Measurements from ENCODE around the gene DNAJC30.
"Not testable (repeated sequence)": the region's sequence is repeated elsewhere in the genome, so short reads cannot be mapped to it uniquely, and the experiment has no call there.

DNAJC30 gene

DNA sequence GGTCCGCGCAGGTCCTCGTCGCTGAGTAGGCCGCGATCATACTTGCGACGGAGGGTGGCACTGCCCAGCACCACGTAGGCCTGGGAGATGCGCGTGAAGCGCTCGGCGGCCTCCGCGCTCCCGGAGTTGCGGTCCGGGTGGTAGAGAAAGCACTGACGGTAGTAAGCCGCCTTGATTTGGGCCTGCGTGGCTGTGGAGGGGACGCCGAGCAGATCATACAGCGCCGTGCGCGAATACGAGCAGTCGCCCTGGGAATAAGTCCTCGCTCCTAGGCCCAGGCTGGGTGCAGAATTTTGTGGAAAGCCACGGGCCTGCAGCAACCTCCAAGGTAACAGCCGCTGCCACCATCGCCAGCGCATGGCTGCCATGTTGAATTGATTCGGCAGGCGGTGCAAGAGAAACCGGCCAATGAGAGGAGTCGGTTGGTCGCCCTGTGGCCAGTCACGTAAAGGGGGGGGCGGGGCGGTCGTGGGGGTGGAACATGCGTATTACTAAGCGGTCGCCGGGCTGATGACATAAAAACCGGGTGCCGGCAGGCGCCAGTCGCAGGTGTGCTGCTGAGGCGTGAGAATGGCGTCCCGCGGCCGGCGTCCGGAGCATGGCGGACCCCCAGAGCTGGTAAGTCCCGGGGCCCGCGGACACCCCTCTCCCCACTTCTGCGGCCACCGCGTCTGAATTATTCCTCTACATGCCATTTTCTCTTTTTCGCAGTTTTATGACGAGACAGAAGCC is at the start of gene DNAJC30, which contains the start of gene BUD23:
TSS of gene DNAJC30 (minus strand) at position 398 of the 732 bp plus-strand sequence. CDS start at position 368, 30 bp downstream.
TSS of gene BUD23 (plus strand) at position 542 of the 732 bp plus-strand sequence. CDS start at position 571, 29 bp downstream.
- DNase-seq: peak; percentile 93

DNA sequence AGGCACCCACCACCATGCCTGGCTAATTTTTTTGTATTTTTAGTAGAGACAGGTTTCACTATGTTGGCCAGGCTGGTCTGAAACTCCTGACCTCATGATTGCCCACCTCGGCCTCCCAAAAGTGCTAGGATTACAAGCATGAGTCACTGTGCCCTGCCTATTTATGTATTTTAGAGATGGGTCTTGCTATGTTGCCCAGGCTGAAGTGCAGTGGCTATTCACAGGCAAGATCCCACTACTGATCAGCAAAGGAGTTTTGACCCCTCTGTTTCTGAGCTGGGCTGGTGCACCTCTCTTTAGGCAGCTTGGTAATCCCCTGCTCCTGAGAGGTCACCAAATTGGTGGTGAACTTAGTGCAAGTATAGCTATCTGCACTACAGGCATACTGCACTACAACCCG is 49.1 kb upstream of the DNAJC30 start:
- no peak for DNase-seq

DNA sequence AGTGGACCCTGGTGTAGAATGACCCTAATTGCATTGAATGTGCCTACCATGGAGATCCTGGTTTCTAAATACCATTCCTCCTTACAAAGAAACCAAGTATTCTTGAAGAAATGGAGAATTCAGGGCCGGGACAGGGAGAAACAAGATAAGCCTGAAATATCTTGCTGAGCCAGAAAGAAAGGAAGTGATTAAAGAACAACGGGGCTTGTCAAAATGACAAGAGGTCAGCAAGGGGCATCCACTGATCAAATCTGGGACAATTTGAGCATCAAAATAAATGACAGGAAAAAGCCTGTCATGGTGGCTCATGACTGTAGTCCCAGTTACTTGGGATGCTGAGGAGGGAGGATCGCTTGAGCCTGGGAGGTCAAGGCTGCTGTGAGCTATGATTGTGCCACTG is 47.2 kb upstream of the DNAJC30 start:
- no peak for DNase-seq

DNA sequence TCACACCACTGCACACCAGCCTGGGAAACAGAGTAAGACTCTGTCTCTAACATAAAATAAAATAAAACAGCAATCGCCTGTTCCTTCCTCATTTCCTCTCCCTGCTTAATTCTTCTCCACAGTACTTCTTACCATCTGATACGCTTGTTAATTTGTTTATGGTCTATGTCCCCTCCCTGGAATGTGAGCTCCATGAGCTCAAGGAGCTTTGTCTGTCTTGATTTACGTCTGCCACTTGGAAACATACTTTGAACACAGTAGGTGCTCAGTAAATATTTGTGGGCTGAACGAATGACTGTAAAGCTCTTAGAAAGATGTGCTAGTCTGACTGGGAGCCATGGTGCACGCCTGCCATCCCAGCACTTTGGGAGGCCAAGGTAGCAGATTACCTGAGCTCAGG is 45.3 kb upstream of the DNAJC30 start:
- no peak for DNase-seq

DNA sequence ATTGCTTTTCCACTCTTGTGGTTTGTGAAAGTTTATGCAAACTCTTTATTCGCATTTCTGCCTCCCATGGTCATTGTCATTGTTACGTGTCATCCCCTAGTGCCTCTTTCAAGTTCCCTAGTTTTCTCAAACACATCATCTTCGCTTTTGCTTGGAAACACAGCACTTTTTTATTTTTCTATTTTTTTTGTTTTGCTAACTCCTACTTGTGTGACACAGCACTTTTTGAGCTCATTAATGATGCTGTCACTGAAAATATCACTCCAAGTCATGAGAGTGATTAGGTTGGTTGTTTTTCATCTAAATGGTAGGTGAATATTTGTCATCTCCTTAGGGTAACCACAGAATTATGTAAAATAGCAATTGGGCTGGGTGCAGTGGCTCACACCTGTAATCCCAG is 44.7 kb upstream of the DNAJC30 start:
- DNase-seq: no peak

DNA sequence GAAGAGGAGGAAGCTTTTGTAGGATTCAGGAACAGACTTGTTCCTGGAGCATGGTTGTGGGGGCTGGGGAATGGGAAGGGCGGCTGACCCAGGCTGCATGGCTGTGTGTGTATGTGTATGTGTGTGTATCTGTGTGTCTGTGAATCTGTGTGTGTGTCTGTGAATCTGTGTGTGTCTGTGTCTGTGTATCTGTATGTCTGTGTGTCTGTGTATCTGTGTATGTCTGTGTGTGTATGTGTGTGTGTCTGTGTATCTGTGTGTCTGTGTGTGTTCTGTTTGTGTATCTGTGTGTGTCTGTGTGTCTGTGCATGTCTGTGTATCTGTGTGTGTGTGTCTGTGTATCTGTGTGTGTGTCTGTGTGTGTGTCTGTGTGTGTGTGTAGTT is 42.8 kb upstream of the DNAJC30 start:
- DNase-seq: no peak

DNA sequence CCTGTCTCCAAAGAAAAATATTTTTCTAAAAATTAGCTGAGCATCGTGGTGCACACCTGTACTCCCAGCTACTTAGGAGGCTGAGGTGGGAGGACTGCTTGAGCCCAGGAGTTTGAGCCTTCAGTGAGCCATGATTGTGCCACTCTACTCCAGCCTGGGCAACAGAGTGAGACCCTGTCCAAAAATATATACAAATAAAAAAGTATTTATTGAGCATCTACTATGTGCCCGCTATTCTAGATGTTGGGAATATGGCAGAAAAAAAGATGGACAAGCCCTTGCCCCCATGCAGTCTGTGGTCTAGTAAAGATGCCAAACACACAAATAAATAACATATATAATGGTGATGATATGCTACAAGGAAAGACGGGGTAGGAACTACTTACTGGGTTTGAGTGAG is 40.6 kb upstream of the DNAJC30 start:
- DNase-seq: no peak

DNA sequence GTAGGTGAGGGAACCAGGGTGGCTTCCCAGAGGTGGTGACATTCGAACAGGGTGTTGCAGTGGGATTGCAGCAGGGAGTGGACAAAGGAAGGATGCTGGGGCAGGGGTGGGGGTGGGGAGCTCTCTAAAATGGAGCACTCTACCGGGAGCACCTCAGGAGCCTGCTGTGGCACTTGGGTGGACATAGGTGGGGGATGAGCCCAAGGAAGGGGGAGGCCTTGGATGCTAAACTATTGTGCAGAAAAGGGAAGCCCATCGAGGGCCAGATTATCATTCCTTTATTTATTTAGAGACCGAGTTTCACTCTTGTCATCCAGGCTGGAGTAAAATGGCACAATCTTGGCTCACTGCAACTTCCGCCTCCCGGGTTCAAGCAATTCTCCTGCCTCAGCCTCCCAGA is 39.5 kb upstream of the DNAJC30 start:
- no peak for DNase-seq

DNA sequence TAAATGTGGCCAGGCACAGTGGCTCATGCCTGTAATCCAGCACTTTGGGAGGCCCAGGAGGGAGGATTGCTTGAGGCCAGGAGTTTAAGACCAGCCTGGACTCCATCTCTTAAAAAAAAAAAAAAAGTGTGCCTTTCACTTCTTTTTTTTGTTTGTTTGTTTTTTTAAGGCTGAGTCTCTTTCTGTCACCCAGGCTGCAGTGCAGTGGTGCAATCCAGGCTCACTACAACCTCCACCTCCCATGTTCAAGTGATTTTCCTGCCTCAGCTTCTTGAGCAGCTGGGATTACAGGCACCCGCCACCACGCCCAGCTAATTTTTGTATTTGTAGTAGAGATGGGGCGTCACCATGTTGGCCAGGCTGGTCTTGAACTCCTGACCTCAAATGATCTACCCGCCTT is 38.9 kb upstream of the DNAJC30 start:
- not testable (repeated sequence) for DNase-seq

DNA sequence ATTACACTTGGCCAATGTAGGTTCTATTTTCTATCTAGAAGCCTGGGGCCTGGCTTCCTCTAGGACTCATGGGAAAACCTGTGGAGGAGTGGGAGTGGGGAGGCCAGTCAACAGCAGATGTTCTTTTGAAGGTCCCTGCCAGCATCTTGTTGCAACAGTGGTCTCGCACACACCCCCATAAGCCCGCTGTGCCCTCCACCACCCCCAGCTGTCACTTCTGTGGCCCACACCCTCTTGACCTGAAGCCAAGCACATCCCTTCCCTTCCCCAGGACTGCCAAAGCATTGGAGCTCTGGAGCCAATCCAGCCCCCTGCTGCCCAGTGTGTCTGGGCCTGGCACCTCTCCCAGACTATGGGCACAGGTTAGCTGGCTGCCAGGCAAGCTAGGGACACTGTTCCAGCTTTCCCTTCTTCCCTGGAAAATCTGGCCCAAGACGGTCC is 38.1 kb upstream of the DNAJC30 start:
- no peak for DNase-seq

DNA sequence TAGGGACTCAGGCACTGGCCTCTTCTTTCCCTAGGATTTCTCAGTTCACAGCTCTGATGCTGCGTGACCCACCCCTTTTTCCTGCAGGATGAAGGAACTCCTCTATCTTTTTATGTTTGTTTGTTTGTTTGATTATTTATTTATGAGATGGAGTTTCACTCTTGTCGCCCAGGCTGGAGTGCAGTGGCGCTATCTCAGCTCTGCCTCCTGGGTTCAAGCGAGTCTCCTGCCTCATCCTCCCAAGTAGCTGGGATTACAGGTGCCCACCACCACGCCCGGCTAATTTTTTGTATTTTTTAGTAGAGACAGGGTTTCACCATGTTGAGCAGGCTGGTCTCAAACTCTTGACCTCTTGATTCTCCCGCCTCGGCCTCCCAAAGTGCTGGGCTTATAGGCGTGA is 37.2 kb upstream of the DNAJC30 start:
- DNase-seq: not testable (repeated sequence)

DNA sequence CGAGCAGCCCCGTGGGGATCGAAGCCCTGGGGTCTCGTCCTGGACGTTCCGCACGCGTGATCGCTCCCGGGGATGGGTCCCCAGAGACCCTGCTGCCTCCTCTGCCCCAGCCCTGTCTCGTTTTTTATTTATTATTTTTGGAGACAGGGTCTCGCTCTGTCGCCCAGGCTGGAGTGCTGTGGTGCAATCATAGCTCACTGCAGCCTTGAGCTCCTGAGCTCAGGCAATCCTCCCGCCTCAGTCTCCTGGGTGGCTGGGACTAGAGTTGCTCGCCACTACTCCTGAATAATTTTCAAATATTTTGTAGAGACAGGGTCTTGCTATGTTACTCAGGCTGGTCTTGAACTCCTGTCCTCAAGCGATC is 36.5 kb upstream of the DNAJC30 start:
- DNase-seq: no peak

DNA sequence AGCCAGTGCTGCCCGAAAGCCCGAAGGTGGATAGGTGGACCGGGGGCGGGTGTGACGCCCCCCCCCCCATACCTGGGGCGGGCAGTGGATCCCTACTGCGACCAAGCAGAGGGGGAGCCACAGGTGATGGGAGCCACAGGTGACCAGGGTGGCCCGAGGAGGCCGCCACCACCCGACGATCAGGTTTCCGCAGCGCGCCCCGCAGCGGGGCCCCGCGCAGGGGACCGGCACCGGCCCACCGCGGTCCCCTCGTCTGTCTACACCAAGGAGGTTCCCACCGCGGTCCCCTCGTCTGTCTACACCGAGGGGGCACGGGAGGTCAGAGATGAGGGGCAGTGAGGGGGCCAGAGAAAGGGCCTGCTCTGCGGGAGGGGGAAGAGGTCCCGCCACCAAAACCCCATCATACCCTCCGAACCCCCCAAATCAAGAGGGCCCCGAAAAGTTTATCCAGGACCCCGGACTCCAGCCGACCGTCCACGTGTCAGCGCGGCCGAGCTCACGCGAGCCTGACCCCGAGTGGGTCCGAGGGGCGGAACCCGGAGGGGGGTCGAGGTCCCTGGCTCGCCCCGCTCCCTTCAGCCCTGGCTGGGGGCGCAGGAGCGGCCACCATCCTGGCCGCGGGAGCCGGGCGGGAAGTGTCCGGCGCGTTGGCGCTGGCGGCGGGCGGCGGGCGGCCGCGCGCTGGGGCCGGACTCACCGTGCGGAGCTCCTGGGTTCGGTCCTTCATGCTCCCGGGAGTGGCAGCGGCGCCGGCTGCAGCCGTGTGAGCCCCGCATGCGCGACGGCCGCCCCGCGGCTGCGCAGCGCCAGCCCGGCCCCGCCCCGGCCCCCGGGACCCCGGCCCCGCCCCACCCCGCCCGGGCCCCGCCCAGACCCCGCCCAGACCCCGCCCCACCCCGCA is 35.9 kb upstream of the DNAJC30 start, which contains the start of gene STX1A:
TSS of gene STX1A (minus strand) at position 765 of the 901 bp plus-strand sequence. CDS start at position 727, 38 bp downstream.
- peak; percentile 82 for DNase-seq

DNA sequence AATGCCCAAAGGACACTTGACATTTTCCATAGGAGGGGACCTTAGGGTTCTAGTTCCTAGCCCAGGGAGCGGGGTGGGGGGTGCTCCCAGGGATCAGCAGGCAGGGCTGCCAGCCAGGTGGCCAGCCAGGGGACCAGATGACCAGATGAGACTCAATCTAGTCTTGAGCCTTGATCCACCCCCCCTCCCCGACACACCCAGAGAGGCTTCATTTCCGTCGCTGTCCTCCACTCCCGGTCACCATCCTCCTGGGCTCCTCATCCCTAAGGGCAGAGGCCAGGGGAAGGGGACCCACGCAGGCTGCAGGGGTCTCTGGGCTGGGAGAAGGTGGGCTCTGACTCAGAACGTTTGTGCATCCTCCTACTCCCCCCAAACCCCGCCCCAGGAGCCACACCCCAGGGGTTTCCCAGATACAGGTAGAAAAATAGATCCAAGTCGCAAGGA is 35.2 kb upstream of the DNAJC30 start:
- DNase-seq: peak; percentile 54

DNA sequence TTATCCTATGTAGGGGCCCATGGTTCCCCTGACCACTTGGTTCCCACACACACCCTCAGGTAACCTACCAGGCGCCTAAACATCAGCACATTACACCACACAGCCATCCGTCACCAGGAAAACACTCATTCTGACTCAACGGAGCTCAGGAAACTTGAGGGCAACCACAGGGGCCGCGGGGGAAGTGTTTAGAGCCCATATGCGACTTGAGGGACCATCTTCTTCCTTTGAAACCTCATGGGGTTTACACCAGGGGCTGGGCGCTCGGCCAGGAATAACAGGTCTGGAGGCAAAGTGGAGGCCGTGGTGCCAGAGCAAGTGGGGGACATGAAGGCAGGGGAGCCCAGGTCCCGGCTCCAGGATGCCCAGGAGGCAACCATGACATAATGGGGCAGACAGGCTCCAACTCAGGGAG is 34.7 kb upstream of the DNAJC30 start:
- peak; percentile 75 for DNase-seq

DNA sequence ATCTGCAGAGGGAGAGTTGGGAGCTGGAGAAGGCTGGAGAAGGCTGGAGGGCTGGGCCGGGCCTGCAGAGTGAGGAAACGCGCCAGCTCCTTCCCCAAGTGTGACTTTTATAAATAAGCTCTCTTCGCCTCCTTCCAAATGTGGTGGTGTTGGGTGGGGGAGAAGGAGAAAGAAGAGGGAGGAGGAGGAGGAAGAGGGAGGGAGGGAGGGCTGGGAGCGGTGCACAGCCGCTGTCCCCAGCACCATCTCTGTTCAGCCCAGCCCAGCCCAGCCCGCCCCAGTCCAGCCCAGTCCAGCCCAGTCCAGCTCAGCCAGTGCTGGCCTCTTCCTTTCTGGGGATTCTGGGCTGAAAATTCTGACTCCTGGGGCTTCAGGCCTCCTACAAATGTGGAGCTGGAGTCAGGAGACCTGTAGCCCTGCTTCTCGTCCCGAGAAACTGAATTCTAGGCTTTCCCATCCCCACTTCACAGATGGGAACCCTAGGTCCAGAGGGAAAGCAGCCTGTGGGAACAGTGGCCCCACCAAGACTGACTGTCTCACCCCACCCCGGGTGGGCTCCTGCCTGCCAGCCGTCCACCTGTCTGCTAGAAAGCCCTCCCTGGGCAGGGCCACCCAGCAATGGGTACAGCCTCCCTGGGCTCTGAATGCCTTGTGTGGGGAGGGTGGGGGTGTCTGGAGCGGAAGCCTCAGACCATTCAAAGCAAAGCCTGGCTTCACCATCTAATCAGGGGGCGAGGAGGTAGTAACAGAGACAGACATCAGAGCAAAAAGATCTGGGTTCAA is 34.0 kb upstream of the DNAJC30 start:
- no peak for DNase-seq

DNA sequence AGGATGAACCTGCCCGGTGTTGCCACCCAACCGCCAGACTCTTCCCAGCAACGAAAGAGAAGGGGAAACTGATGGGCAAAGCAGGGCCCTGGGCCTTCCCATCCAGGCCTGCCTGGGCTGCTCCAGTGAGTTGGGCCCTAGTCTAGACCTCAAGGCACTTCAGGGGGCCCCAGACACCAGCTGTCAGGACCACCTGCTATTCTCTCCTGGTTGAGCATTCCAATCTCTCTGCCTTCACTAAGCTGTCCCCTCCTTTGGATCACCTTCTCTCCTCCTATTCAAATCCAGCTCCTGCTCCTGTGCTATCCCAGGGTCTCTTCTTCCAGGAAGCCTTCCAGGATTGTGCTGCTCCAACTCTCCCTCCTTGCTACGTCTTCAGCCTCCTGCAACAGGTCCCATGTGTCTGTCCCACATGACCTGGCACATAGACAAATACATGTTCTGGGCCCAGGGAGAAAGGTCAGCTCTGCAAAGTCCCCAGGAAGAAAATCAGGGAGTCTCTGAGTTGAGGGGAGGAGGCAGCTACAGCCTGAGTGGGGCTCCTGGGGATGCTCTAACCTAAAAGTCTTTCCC is 33.2 kb upstream of the DNAJC30 start:
- no peak for DNase-seq

DNA sequence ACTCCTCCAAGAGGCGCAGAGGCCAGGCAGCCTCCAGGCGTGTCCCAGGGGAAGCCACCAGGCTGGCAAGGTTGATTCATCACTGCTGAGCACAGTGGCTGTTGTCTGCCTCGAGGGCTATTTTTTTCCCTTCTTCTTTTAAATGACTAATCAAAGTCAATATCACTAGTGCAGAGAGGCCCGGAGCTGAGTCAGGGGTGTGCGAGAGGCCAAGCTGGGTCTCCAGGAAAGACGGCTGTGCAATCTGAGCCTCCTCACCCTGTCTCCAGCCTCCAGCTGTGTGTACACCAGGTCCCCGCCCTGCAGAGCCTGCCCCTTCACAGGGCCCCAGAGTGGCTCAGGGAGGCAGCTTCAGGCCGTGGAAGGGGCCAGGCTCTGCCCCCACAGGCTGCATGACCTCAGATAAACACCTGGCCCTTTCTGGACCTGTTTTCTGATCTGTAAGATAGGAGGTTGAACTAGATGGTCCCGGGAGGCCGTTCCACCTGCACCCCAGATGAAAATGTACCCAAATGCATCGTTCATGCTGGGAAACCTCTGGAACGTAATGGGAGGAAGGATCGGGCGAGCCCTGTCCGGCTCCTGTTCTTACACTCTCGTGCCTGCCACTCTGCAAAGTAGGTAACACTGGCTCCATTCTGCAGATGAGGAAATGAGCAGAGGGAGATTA is 32.5 kb upstream of the DNAJC30 start:
- peak; percentile 27 for DNase-seq

DNA sequence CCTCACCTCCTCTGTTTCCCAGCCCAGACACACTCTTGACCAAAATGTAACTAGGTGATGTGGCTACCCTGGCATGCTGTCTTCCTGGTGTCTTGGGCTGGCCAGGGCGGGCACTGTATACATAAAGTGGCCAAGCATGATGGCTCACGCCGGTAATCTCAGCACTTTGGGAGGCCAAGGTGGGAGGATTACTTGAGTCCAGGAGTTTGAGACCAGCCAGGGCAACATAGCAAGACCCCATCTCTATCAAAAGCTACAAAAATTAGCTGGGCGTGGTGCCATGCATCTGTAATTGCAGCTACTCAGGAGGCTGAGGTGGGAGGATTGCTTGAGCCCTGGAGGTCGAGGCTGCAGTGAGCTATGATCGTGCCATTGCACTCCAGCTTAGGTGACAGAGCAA is 30.1 kb upstream of the DNAJC30 start:
- DNase-seq: not testable (repeated sequence)

DNA sequence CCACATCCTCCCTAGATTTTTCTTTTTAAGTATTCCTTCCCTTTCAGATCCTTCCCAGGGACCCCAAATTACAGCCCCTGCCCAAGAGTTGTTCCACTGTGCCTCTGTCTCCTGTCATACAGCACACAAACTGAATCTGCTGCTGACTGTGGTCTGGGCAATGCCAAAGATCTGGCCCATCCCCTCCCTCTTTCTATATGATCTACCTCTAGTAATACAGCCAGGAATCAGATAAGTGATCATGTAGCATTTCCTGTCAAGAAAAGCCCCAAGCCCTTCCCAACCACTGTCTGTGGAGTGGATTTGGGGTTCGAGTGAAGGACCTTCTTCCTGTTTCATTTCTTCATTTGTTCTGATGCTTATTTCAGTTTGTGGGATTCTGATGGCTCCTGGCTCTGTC is 29.5 kb upstream of the DNAJC30 start:
- no peak for DNase-seq

DNA sequence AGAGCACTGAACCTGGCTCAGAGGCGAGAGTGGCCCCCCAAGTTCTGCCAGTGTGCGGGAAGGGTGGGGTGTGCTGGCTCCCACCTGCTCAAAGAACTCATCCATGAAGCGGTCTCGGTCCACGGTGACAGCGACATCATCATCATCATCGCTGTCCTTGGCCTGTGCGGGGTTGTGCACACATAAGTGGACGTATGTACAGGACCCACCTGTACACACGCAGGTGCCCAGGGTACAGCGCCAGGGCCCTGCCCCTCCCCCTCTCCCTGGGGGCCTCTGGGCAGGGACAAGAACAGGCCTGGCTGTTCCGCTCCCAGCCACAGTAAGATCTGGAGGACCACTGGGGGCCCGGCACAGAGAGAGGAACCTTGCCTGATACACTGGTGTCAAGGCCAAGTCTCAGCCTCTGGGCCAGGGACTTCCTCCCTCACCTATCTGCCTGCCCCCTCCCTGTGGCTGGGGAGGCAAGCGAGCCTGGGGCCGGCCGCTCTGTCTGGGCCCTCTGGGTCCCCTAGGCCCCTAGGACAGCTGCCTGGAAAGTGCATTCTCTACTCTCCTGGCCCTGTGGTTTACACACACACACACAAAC is 25.8 kb upstream of the DNAJC30 start:
- no peak for DNase-seq
